HCT116 (cell line): Measurements from ENCODE around the gene TPPP3. TPM values are rescaled to one million over a fixed set of nuclear protein-coding genes. Genes with fewer than 3 reads are reported as not detected.

Experiments
- ATAC-seq: fragments of 200-7000 bp; cut with Tn5 transposase; 2 replicates; pipeline ENCODE4 v1.9.1; 2020; ENCODE audit warnings: mild to moderate bottlenecking, moderate library complexity
- BruUV-seq: library from RNA; stranded (reverse); fragments of 400-500 nt; replicated peaks from 2 replicates; lab custom pipeline; 2021; lab: Mats Ljungman, UMichigan
- CTCF ChIA-PET: fragments of 300-600 bp; sonication (Branson Sonifier 250); formaldehyde crosslinking; loops from one replicate; lab custom pipeline; 2021; ENCODE audit warnings: antibody characterized with exemption; lab: Charles Lee
- POLR2A ChIA-PET: fragments of 300-600, 350-600 bp; sonication (Branson Sonifier 250); formaldehyde crosslinking; loops from one replicate; lab custom pipeline; 2021; ENCODE audit warnings: antibody characterized with exemption; lab: Charles Lee
- RAD21 ChIA-PET, 2 experiments: fragments of 300-600 bp; sonication (Branson Sonifier 250); formaldehyde crosslinking; loops; one replicate each; lab custom pipeline; 2023; ENCODE audit warnings: low total read pairs in 2 of 2; ENCODE audit not compliant: uncharacterized antibody in 2 of 2, unreplicated experiment in 2 of 2, low non-redundant PET in 1 of 2; lab: Charles Lee
- DNase-seq: peaks from one replicate; pipeline ENCODE4 v3.0.0-alpha.2; 2010; ENCODE audit warnings: low read depth, low spot score
- H2AFZ ChIP-seq: fragments of 200-600 bp; shearing (Covaris generic), sonication (generic); 2 replicates; pipeline ENCODE4 v1.6.1; 2017; ENCODE audit warnings: low read depth, mixed run types, mixed read lengths, antibody characterized with exemption, low read length; ENCODE audit not compliant: poor library complexity, severe bottlenecking
- H3K27ac ChIP-seq: 2 replicates; pipeline ENCODE4 v1.5.1; 2012; ENCODE audit warnings: low read depth, low read length
- H3K27me3 ChIP-seq: fragments of 200-600 bp; sonication (generic); 2 replicates; pipeline ENCODE4 v1.6.1; 2016; ENCODE audit warnings: mixed run types, low read length, mixed read lengths; ENCODE audit not compliant: insufficient read depth
- H3K36me3 ChIP-seq, 2 experiments: fragments of 200-500 bp in 1 of 2; fragments of 200-600 bp in 1 of 2; sonication (Bioruptor generic) in 1 of 2; sonication (generic) in 1 of 2; 2 replicates each; pipeline versions ENCODE4 v1.5.1 to v1.6.1; 2014 to 2016; ENCODE audit warnings: low read length in 2 of 2, inconsistent platforms in 1 of 2, mixed read lengths in 1 of 2, mixed run types in 1 of 2; ENCODE audit not compliant: insufficient read depth in 2 of 2, control insufficient read depth in 1 of 2
- H3K4me1 ChIP-seq, 2 experiments: fragments of 200-600 bp in 1 of 2; sonication (generic) in 1 of 2; 2 replicates each; pipeline versions ENCODE4 v1.5.1 to v1.6.1; 2012 to 2017; ENCODE audit warnings: low read length in 2 of 2, inconsistent platforms in 1 of 2, mild to moderate bottlenecking in 1 of 2, mixed read lengths in 1 of 2, mixed run types in 1 of 2, moderate library complexity in 1 of 2; ENCODE audit not compliant: insufficient read depth in 2 of 2, control insufficient read depth in 1 of 2
- H3K4me2 ChIP-seq: fragments of 200-600 bp; sonication (generic); 2 replicates; pipeline ENCODE4 v1.6.1; 2017; ENCODE audit warnings: mixed run types, low read length, mixed read lengths
- H3K4me3 ChIP-seq, 2 experiments: fragments of 200-600 bp in 1 of 2; sonication (generic) in 1 of 2; replicated peaks in 1 of 2; 2 replicates each; pipeline ENCODE4 v1.5.1; 2011 to 2016; ENCODE audit warnings: low read length in 2 of 2, control low read depth in 1 of 2, low read depth in 1 of 2, mild to moderate bottlenecking in 1 of 2, mixed read lengths in 1 of 2, mixed run types in 1 of 2
- H3K79me2 ChIP-seq: fragments of 200-600 bp; sonication (generic); 2 replicates; pipeline ENCODE4 v1.6.1; 2017; ENCODE audit warnings: mild to moderate bottlenecking, mixed run types, low read length, moderate library complexity, mixed read lengths; ENCODE audit not compliant: insufficient read depth
- H3K9ac ChIP-seq: fragments of 200-600 bp; sonication (generic); 2 replicates; pipeline ENCODE4 v1.6.1; 2016; ENCODE audit warnings: low read length, mixed read lengths
- H3K9me2 ChIP-seq: fragments of 200-600 bp; sonication (generic), shearing (Covaris generic); 2 replicates; pipeline ENCODE4 v1.6.1; 2017; ENCODE audit warnings: mixed run types, mild to moderate bottlenecking, moderate library complexity; ENCODE audit not compliant: insufficient read depth
- H3K9me3 ChIP-seq, 2 experiments: fragments of 200-500 bp in 1 of 2; fragments of 200-600 bp in 1 of 2; sonication (Bioruptor generic) in 1 of 2; sonication (generic) in 1 of 2; 2 replicates each; pipeline ENCODE4 v1.6.1; 2014 to 2017; ENCODE audit warnings: low read length in 2 of 2, mixed read lengths in 2 of 2, inconsistent platforms in 1 of 2, low read depth in 1 of 2, mild to moderate bottlenecking in 1 of 2, mixed run types in 1 of 2, moderate library complexity in 1 of 2; ENCODE audit not compliant: control insufficient read depth in 1 of 2, insufficient read depth in 1 of 2
- H4K20me1 ChIP-seq: fragments of 200-600 bp; sonication (generic), shearing (Covaris generic); 2 replicates; pipeline ENCODE4 v1.6.1; 2017; ENCODE audit warnings: mixed run types, mild to moderate bottlenecking, moderate library complexity; ENCODE audit not compliant: insufficient read depth
- ATF3 ChIP-seq: IDR thresholded peaks from 2 replicates; pipeline ENCODE4 v1.6.1; 2012
- CEBPB ChIP-seq: IDR thresholded peaks from 2 replicates; pipeline ENCODE4 v1.6.1; 2012; ENCODE audit warnings: low read depth
- CTCF ChIP-seq, 3 experiments: fragments of 200-600 bp in 1 of 3; sonication (generic) in 1 of 3; IDR thresholded peaks in 2 of 3; conservative IDR thresholded peaks in 1 of 3; 2 replicates each; pipeline ENCODE4 v1.5.1; 2012 to 2017; ENCODE audit warnings: low read depth in 2 of 3, low read length in 2 of 3, antibody characterized with exemption in 1 of 3, borderline replicate concordance in 1 of 3, control low read depth in 1 of 3, mild to moderate bottlenecking in 1 of 3, mixed read lengths in 1 of 3, mixed run types in 1 of 3, moderate library complexity in 1 of 3; ENCODE audit not compliant: insufficient read depth in 1 of 3
- EGR1 ChIP-seq: IDR thresholded peaks from 2 replicates; pipeline ENCODE4 v1.6.1; 2012; ENCODE audit warnings: low read depth
- ELF1 ChIP-seq: IDR thresholded peaks from 2 replicates; pipeline ENCODE4 v1.6.1; 2012; ENCODE audit warnings: low read depth, borderline replicate concordance
- EZH2 ChIP-seq: fragments of 200-600 bp; sonication (generic); IDR thresholded peaks from 2 replicates; pipeline ENCODE4 v1.6.1; 2017; ENCODE audit warnings: antibody characterized with exemption, mixed run types
- EZH2phosphoT487 ChIP-seq: fragments of 200-600 bp; IDR thresholded peaks from 2 replicates; pipeline ENCODE4 v1.6.1; 2018; ENCODE audit warnings: antibody characterized with exemption, borderline replicate concordance
- FOSL1 ChIP-seq: IDR thresholded peaks from 2 replicates; pipeline ENCODE4 v1.6.1; 2012; ENCODE audit warnings: low read depth
- JUND ChIP-seq: IDR thresholded peaks from 2 replicates; pipeline ENCODE4 v1.6.1; 2012
- MAX ChIP-seq: IDR thresholded peaks from 2 replicates; pipeline ENCODE4 v1.6.1; 2012
- POLR2AphosphoS5 ChIP-seq: IDR thresholded peaks from 2 replicates; pipeline ENCODE4 v1.6.1; 2011; ENCODE audit warnings: mild to moderate bottlenecking, low read depth, low read length, moderate library complexity
- RAD21 ChIP-seq: IDR thresholded peaks from 2 replicates; pipeline ENCODE4 v1.6.1; 2012; ENCODE audit warnings: low read depth, mild to moderate bottlenecking
- REST ChIP-seq: IDR thresholded peaks from 2 replicates; pipeline ENCODE4 v1.6.1; 2012; ENCODE audit warnings: low read depth
- SIN3A ChIP-seq: IDR thresholded peaks from 2 replicates; pipeline ENCODE4 v1.6.1; 2012; ENCODE audit warnings: low read depth
- TCF7L2 ChIP-seq: IDR thresholded peaks from 2 replicates; pipeline ENCODE4 v1.7.0; 2011; ENCODE audit warnings: borderline replicate concordance, inconsistent platforms; ENCODE audit not compliant: insufficient read depth, insufficient read length; ENCODE audit errors: extremely low read depth
- ZBTB33 ChIP-seq: IDR thresholded peaks from 2 replicates; pipeline ENCODE4 v1.6.1; 2011; ENCODE audit warnings: mild to moderate bottlenecking, low read length, moderate library complexity; ENCODE audit not compliant: insufficient replicate concordance; ENCODE audit errors: extremely low read depth
- ZNF274 ChIP-seq: fragments of 200-500 bp; sonication (Bioruptor generic); IDR thresholded peaks from 2 replicates; pipeline ENCODE4 v1.6.1; 2014; ENCODE audit warnings: mild to moderate bottlenecking, low read depth, low read length, inconsistent platforms
- intact Hi-C: fragments of 100-400 bp; cut with micrococcal nuclease; formaldehyde crosslinking; loops from 2 replicates; pipeline ENCODE4 v1.10.0; 2022
- total RNA-seq: library from RNA; stranded (reverse); gene quantifications from one replicate; pipeline ENCODE4 v1.2.1, GENCODE V29; 2021; ENCODE audit not compliant: unreplicated experiment

The TPPP3 gene
- total RNA-seq, 1 experiment from 2014 or later: 1.2 TPM

- peak overlapping the region; percentile 37; the same call in 1 of the 2 replicates for H3K27ac ChIP-seq
- H3K9me2 ChIP-seq: no peaks in the 10 kb centered on the region
- RAD21 ChIA-PET: no interaction called here
- peaks cover 10 to 20% of the 10 kb centered on the region in 2 experiments for H3K4me1 ChIP-seq
- no TSS peak for BruUV-seq
- ATAC-seq (peak; percentile 75), DNase-seq (peak; percentile 71)
- H4K20me1 ChIP-seq: no peaks in the 10 kb centered on the region
- no peaks in the 10 kb centered on the region for H3K27me3 ChIP-seq
- H3K9me3 ChIP-seq: no peaks in the 10 kb centered on the region
- peak overlapping the region; percentile 64 for H3K4me2 ChIP-seq
- POLR2A ChIA-PET: interaction anchor here (0.7 kb wide), 1 partner anchor 234 kb away, joined by 3 read pairs; no protein-coding TSS in a partner anchor
- CTCF ChIA-PET: no interaction called here
- 0 out of 4 replicates have a peak overlapping the region, but pooled peaks of 1 of the 2 experiments have one; percentile 10 for H3K4me3 ChIP-seq
- no peaks in the 10 kb centered on the region for H3K79me2 ChIP-seq
- H2AFZ ChIP-seq: no peak overlapping the region
- H3K9ac ChIP-seq: peak overlapping the region; percentile 49
- H3K36me3 ChIP-seq: no peaks in the 10 kb centered on the region
- intact Hi-C loops: loop anchor here (5.0 kb wide), 1 partner anchor 134 kb away; no protein-coding TSS in a partner anchor
- TF ChIP-seq CTCF (IDR thresholded peaks at IDR 0.05 in 2 of 3, conservative IDR thresholded peaks at IDR 0.05 in 1 of 3; ENCODE audit: borderline replicate concordance in 1 of 3, insufficient read depth in 1 of 3, low read depth in 2 of 3, low read length in 2 of 3) (no peak), EZH2 (no peak), TCF7L2 (no peak), SIN3A (no peak), JUND (no peak), FOSL1 (no peak), RAD21 (no peak), POLR2AphosphoS5 (no peak), EZH2phosphoT487 (no peak), REST (no peak), CEBPB (no peak), EGR1 (no peak), ELF1 (no peak), ZBTB33 (no peak), MAX (no peak), ZNF274 (no peak), ATF3 (no peak)
These were observed 3.1 kb upstream of the TPPP3 start for GRCh38 chr16:67396159-67397035.
